Activated gamma-delta T cell treated with anti-CD3 and anti-CD28 coated beads, Interleukin-2, amount 50 U/mL, for 16 hours (primary cell): Measurements from ENCODE around the gene HDLBP.
"Not testable (repeated sequence)": the region's sequence is repeated elsewhere in the genome, so short reads cannot be mapped to it uniquely, and the experiment has no call there.

Source experiments
- DNase-seq: peaks from one replicate; pipeline ENCODE4 v3.0.0-alpha.2; 2020; ENCODE audit warnings: low read depth

Gene HDLBP

GRCh38 chr2:241211276-241211675 lies 104.2 kb downstream of the HDLBP start:
- no peak for DNase-seq

- no peak for DNase-seq
These were observed 106.2 kb downstream of the HDLBP start for GRCh38 chr2:241209271-241209670.

- no peak for DNase-seq
These were observed 107.4 kb downstream of the HDLBP start for GRCh38 chr2:241208058-241208457.

GRCh38 chr2:241207641-241208040 lies 107.8 kb downstream of the HDLBP start:
- DNase-seq, result no peak

- DNase-seq, result no peak
These were observed 108.3 kb downstream of the HDLBP start for GRCh38 chr2:241207151-241207550.

GRCh38 chr2:241205086-241205485 lies 110.4 kb downstream of the HDLBP start:
- no peak for DNase-seq

GRCh38 chr2:241204490-241204889 lies 111.0 kb downstream of the HDLBP start:
- DNase-seq, result no peak

- no peak for DNase-seq
These were observed 111.5 kb downstream of the HDLBP start for GRCh38 chr2:241204010-241204384.

- no peak for DNase-seq
These were observed 112.1 kb downstream of the HDLBP start for GRCh38 chr2:241203218-241204009.

GRCh38 chr2:241202681-241203080 lies 112.8 kb downstream of the HDLBP start:
- no peak for DNase-seq

- DNase-seq, result no peak
These were observed 113.2 kb downstream of the HDLBP start for GRCh38 chr2:241202268-241202585.

GRCh38 chr2:241201445-241202267 lies 113.8 kb downstream of the HDLBP start:
- DNase-seq, result no peak

- DNase-seq, result no peak
These were observed 114.6 kb downstream of the HDLBP start for GRCh38 chr2:241200822-241201395.

GRCh38 chr2:241199897-241200821 lies 115.3 kb downstream of the HDLBP start:
- no peak for DNase-seq

GRCh38 chr2:241199286-241199685 lies 116.2 kb downstream of the HDLBP start:
- no peak for DNase-seq

- no peak for DNase-seq
These were observed 116.8 kb downstream of the HDLBP start for GRCh38 chr2:241198381-241199279.

- no peak for DNase-seq
These were observed 117.5 kb downstream of the HDLBP start for GRCh38 chr2:241197947-241198346.

- DNase-seq, result not testable (repeated sequence)
These were observed 118.2 kb downstream of the HDLBP start for GRCh38 chr2:241197246-241197645.

GRCh38 chr2:241195506-241196130 lies 119.9 kb downstream of the HDLBP start:
- DNase-seq, result no peak

- DNase-seq, result no peak
These were observed 120.7 kb downstream of the HDLBP start for GRCh38 chr2:241194811-241195210.
